Bronchial epithelial cell (primary cell): ENCODE measurements around the gene SRSF11. TPM values are rescaled to one million over a fixed set of nuclear protein-coding genes. Genes with fewer than 3 reads are reported as not detected.

Experiments used
- DNase-seq: peaks from one replicate; pipeline ENCODE4 v3.0.0-alpha.2; 2010; ENCODE audit warnings: low read depth
- FAIRE-seq: peaks from 2 replicates; lab custom pipeline; 2011; peaks lifted over from hg19 to GRCh38; lab: Jason Lieb, UNC
- H3K27me3 ChIP-seq: 2 replicates; pipeline ENCODE4 v1.5.1; 2011; ENCODE audit warnings: low read length; ENCODE audit not compliant: control insufficient read depth, insufficient read depth
- H3K36me3 ChIP-seq: 2 replicates; pipeline ENCODE4 v1.5.1; 2011; ENCODE audit warnings: low read length; ENCODE audit not compliant: control insufficient read depth, insufficient read depth
- H3K4me3 ChIP-seq: 2 replicates; pipeline ENCODE4 v1.5.1; 2011; ENCODE audit warnings: mild to moderate bottlenecking, low read depth, low read length, control low read depth
- CTCF ChIP-seq: IDR thresholded peaks from 2 replicates; pipeline ENCODE4 v1.5.1; 2011; ENCODE audit warnings: mild to moderate bottlenecking, moderate library complexity, low read length, control low read depth, inconsistent platforms; ENCODE audit not compliant: insufficient read depth, severe bottlenecking
- total RNA-seq: library from RNA; depleted of rRNA; stranded (reverse); fragments of >200 nt; gene quantifications from 2 replicates; pipeline ENCODE4 v1.2.1, GENCODE V29; 2014

Gene SRSF11
- total RNA-seq, 1 donor from 2014 or later, result 62.9 TPM

GRCh38 chr1:70247122-70247521 lies 25.9 kb downstream of the SRSF11 start:
- Histone ChIP-seq H3K36me3 (peaks cover 11% of the 10 kb centered on the region), H3K4me3 (no peak overlapping the region), H3K27me3 (no peaks in the 10 kb centered on the region)
- DNase-seq (no peak), FAIRE-seq (no peak)
- TF ChIP-seq CTCF, result no peak

DNA sequence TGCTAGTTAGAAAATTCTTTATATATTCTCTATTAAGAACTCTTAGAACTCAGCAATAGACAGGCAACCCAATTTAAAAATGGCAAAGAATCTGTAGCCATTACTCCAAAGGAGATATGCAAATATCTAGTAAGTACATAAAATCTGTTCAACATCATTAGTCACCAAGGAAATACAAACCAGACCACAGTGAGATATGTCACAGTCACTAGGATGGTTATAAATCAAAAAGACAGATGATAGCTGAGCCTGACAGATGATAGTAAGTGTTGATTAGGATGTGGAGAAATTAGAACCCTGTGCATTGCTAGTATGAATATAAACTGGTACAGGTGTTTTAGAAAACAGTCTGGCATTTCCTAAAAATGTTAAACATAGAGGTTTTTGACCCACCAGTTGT lies 26.6 kb downstream of the SRSF11 start:
- Histone ChIP-seq H3K36me3 (peaks cover 9% of the 10 kb centered on the region), H3K27me3 (no peaks in the 10 kb centered on the region), H3K4me3 (no peak overlapping the region)
- TF ChIP-seq CTCF, result no peak
- DNase-seq, result no peak
- no peak for FAIRE-seq

DNA sequence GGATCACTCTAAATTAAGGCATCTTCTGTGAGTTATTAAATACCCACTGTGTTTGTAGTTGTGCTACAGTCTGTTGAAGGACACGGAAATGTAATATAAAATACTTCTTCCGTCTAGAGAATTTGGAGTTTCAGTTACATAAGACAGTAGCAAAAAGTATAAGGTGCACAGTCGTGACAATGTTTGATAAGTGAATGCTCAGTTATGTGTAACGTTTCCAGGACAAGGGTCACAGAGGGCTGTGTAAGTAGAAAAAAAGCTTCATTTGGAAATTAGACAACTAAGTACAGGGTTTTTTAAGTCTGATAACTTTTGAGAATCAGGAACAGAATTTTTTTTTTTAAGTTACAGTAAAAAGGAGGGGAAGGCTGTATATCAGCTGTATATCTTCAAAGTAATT lies 27.5 kb downstream of the SRSF11 start:
- H3K4me3 ChIP-seq, result no peak overlapping the region

DNA sequence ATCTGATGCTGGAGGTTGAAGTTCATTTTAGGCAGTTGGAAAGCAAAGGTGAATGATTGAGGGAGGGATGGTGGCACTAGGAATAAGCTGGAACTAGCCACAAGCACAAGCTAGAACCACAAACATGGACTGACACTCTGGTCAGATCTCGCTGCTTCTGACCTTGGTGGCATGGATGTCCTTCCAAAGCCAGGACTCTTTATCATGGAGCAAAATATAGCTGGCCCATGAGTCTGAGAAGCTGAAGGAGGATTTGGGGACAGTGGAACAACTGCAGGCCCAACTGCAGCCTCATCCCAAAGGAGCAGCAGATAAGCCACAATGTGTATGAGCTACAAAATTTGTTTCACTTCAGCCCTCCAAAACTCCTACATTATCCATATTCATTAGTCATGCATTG lies 35.5 kb downstream of the SRSF11 start:
- H3K4me3 ChIP-seq, result no peak overlapping the region
- no peak for TF ChIP-seq CTCF
- H3K36me3 ChIP-seq, result no peaks in the 10 kb centered on the region
- DNase-seq, result no peak
- H3K27me3 ChIP-seq, result no peaks in the 10 kb centered on the region
- FAIRE-seq, result no peak

More for the DNA sequence above, 27.5 kb downstream of the SRSF11 start:
- H3K27me3 ChIP-seq, result no peaks in the 10 kb centered on the region
- no peak for FAIRE-seq
- DNase-seq, result no peak
- H3K36me3 ChIP-seq, result peaks cover 9% of the 10 kb centered on the region
- no peak for TF ChIP-seq CTCF

- FAIRE-seq (no peak), DNase-seq (no peak)
- no peak for TF ChIP-seq CTCF
- Histone ChIP-seq H3K36me3 (peaks cover 2% of the 10 kb centered on the region), H3K27me3 (no peaks in the 10 kb centered on the region), H3K4me3 (no peak overlapping the region)
These were observed 43.7 kb downstream of the SRSF11 start for GRCh38 chr1:70264839-70265238.

DNA sequence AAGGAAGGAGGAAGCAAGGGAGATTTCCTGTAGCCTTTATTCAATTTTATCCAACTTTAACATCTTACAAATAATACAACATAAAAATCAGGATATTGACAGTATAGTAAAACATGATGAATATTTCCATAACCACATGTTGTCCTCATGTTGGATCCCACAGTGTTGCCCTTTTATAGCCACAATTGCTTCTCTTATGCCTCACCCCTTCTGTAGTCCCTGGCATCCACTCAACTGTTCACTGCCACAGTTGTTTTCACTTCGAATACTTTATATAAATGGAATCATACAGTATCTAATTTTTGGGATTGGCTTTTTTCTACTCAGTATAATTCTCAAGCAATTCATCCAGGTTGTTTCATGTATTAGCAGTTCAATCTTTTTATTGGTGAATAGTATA lies 44.8 kb downstream of the SRSF11 start:
- TF ChIP-seq CTCF, result no peak
- FAIRE-seq (no peak), DNase-seq (no peak)
- H3K4me3 ChIP-seq, result no peak overlapping the region
- peaks cover 2% of the 10 kb centered on the region for H3K36me3 ChIP-seq
- H3K27me3 ChIP-seq, result no peaks in the 10 kb centered on the region
